NCI-H1105 (cell line): Measurements from ENCODE around the gene UBE2Q2.
A peak's percentile ranks its signal among the peaks of the same experiment; 100 is the strongest.
"Not testable (repeated sequence)": the region's sequence is repeated elsewhere in the genome, so short reads cannot be mapped to it uniquely, and the experiment has no call there.

ENCODE experiments used
- DNase-seq: peaks from one replicate; lab custom pipeline; 2025; lab: John Stamatoyannopoulos, UW

UBE2Q2 gene

DNA sequence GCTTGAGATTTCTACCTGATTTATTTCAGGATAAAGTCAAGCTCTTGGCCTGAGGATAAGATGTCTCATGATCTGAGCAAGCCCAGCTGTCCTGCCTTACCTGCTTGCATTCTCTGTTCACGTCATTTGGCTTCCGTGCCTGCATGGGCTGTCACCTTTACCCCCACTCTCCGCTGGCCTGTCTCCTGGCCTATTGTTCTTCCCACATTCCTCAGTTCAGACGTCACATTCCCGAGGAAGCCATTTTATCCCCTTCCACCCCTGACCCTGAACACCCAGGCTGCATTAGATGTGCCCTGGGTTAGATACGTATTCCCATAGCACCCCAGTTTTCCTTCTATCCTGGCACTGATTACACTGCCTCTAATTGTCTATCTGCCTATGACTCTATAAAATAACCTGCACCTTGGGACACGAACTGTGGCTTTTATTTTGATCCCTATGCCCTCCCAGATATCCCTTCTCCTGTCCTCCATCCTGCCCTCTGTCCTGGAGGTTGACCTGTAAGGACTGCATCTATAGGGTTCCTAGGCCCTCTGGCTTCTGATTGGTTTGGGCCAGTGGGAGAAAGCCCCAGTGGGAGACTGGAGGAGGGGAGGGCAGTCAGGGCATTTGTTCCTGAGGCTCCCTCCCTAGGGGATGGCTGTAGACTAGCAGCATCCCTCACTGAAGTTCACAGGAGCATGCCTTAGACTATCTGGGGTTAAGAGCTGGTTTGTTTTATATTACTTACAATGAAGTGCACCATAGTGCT is 19.2 kb upstream of the UBE2Q2 start:
- DNase-seq, result no peak

DNA sequence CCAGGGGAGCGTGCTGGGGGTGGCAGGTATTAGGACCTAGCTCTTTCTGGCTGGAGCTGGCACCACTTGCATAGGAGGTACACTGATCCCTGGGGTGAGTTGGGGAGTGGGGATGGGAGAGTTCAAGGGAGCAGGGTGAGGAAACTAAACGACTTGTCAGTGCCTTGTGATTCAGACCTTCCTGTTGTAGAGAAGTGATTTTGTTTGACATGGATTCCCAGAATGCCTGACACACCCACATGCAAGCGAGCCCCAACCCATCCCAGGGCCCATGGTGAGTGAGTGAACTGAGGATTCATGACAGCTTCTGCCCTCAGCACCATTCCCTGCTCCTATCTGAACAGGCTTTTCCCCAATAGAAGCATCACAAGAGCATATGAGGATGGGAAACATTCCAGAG is 15.6 kb upstream of the UBE2Q2 start:
- DNase-seq, result no peak

DNA sequence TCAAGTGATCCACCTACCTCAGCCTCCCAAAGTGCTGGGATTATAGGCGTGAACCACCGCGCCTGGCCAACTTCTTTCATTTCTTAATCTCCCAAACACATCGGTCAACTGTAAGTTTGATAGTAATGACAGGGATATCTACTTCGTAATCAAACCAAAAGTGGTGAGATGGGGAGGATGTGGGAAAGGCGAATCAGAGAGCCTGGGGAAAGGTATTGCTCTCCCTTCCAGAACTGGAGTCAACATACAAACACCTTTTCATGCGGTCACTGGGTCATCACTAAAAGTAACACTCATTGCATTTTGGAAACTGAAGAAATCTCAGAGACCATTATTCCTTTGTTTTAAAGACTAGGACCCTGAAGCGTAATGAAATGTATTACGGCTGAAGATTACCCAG is 14.8 kb upstream of the UBE2Q2 start:
- no peak for DNase-seq

DNA sequence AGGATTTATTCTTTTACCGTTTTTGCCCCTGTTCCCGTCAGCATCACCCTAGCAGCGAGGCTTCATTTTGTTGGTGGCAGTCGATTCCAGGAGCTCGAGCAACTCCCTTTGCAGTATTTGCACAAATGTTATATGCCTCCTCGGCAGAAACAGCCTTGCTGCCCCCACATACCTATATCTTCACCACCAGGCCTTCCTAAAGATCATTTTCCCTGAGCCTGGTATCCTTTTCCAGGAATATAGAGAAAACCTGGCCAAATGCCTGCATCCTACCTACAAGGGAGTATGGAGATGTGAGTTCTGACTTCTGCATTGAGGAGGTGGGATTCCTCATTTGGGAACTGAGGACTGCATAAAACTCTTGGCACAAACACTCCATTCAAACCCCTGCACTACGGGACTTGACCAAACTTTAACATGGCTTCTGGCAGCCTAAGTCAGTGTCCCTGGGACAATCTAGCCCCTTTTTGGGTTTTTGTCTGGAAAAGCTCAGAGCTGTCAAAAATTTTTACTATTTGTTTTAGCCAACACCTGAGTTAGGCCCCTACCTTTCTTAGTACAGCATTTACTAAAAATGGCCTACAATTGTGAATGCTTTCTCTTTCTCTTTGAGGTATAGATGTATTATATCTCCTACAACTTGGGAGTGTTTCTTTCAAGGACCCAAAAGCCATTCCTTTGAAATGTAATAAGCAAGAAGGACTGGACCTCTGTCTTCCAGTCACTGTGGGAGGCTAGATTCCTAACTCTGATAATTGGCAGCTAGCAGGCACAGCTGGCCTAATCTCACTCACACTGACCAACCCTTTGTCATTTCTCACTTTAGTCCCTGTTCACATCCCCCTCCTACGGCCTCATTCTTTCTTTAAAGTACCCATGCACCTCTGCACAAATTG is 12.1 kb upstream of the UBE2Q2 start:
- no peak for DNase-seq

DNA sequence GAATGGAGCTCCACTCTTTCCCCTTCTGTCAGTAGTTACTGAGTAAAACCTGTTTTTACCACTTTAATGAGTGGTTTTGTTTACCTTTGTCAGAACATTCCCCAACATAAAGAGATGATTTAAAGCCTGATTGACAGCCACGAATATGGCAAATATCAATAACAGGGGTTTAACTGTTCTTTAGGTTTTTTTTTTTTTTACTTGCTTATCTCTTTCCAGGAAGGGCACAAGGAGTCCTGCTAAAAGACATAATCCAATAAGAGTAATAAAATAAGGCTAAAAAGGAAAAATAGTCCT is 11.5 kb upstream of the UBE2Q2 start:
- no peak for DNase-seq

DNA sequence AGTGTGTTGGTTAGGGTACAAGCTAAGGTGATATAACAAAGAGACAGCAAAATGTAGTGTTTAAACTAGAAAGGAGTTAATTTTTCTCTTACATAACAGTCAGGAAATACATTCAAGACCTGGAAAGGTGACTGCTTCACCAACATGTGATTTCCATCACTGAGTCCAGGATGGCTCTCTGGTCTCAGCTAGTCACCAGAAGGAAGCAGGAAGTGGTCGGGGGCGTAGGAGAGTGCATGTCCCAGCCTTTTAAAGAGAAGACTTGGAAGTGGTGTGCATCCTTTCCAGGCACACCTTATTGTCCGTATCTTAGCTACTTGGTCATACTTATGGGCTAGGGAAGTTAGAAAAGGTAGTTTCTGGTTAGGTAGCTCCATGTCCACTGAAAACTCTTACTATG is 11.1 kb upstream of the UBE2Q2 start:
- no peak for DNase-seq

DNA sequence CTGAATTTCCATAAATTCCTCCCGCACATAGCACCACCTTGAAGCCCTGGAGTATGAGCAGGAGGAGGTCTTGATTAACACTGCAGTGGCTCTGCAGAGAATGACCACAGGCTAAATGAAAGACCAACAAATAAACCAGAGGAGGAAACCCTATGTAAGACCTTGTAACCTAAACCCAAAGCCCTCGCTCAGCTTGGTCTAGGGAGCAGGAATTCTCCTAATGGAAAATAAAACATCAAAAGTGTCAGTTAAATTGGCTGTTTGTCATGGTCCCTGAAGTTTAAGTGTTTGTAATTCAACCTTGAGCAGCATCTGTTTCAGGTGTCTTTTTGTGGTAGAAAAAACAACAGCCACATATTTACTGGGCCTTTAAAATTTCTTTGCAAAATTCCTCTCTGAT is 9.2 kb upstream of the UBE2Q2 start:
- DNase-seq, result no peak

DNA sequence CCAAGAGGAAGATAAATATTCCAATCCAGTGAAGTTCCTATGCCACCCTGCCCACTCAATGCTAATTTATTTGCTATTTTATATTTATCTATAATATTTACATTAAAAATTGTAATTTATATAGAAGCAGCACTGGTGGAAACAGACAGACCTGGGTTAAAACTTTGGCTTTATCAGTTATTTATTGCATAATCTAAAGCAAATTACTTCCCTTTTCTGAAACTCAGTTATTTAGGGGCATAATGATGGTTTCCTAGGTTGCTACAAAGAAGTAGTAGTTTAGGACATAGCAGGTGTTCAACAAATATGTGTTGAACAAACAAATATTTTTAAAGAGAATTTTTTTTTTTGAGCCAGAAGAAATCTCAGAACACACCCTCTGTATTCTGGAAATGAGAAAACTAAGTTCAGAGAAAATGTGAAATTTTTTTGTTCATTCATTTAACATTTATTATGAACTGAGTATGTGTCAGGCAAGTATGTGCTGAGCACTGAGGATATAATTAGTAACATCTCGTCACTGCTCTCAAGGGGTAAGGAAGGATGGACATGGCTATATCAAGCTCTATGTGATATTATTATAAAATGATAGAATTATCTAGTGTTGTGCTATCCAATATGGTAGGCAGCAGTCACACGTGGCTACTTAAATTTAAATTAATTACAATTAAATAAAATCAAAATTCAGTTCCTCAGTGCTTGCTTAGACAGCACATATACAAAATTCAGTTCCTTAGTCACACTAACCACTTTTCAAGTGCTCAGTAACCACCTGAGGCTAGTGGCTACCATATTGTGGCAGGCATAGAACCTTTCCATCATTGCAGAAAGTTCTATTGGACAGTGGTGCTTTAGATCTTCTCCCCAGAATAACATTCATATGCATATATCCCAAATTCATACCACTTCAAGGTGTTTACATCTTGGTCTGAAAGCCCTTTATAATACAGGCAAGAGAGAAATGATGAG is 7.0 kb upstream of the UBE2Q2 start:
- no peak for DNase-seq

DNA sequence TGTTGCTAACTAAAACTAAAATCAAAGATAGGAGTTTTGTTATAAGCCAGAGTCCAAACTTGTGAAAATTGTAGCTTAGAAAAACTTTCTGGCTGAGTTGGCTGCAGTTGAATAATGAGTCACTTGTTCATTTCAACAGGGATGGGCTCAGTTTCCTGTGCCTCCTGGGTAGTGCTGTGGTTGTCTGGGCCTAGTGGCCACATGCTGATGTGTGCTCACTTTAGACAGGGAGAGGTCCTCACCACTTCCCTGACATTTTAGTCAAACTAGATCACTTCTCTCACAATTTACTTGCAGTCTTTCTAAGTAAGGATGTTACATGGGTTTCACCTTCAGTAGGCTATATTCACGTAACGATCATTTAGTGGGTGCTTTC is 6.3 kb upstream of the UBE2Q2 start:
- no peak for DNase-seq

DNA sequence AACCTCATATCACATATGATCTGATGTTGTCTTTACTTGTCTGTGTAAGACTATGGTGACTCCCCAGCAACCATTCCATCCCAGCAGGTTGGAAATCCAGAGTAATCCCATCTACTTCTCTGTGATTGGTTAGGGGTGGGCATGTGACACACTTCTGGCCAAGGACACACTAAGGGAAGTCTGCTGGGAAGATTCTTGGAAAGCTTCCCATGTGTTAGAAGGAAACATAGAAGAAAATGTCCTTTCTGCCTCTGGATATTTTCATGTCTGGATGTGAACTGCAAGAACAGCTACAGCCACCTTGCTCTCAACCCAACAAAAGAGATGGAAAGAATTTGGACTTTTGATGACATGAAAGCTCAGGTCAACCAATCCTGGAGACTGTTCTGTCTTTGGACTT is 2.6 kb upstream of the UBE2Q2 start:
- no peak for DNase-seq

DNA sequence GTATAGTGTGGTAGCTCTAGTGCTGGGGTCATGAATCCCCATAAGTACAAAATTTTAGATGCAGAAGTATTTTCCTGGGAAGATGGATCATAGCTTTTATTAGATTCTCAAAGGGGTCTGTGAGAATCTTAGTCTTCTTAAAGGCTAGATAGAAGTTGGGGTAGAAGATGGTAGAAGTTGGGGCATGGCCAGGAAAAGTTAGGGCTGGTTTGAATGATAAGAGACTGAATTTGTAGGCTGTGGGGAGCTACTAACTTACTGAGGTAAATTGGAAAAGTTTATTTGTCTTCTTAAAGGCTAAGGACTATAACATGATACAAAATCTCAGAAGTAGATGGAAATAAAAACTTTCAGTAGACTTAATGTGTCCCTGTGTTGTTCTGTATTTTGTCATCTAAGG is 1.6 kb upstream of the UBE2Q2 start:
- DNase-seq, result no peak

DNA sequence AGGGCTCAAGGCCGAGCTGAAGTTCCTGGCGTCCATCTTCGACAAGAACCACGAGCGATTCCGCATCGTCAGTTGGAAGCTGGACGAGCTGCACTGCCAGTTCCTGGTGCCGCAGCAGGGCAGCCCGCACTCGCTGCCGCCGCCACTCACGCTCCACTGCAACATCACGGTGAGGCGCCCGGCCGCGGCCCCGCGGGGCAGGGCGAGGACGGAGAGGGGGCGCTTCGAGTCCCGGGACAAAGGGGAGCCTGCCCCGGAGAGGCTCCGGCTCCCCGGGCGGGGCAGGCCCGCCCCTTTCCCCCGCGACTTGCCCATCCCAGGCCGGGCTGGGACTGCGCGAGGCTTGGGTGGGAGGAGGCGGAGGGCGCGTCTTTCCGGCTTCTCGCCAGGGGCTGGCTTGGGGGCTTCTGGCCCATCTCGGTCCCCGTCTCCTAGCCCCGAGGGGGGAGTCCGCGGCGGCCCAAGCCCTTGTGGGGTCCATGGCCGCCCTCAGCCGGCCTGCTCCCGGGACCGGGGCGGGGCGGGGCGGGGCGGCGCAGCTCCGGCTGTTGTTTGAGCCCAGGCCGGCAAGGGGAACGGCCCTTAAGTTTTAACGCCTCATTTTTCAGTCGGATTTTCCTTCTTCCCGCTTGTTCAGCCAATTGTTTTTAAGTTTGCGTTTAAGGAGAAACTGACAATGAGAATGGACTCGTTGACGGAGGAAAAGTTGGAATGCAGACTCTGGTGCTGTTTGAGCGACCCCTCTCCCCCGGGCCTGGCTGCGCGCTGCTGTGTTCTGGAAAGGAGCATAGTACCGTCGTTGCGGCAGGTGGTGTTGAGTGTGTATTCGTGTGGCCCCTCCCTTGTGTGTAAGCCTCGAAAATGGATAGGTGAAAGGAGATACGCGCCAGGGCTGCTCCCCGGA is 683 bp downstream of the UBE2Q2 start:
- DNase-seq, result peak; percentile 24

DNA sequence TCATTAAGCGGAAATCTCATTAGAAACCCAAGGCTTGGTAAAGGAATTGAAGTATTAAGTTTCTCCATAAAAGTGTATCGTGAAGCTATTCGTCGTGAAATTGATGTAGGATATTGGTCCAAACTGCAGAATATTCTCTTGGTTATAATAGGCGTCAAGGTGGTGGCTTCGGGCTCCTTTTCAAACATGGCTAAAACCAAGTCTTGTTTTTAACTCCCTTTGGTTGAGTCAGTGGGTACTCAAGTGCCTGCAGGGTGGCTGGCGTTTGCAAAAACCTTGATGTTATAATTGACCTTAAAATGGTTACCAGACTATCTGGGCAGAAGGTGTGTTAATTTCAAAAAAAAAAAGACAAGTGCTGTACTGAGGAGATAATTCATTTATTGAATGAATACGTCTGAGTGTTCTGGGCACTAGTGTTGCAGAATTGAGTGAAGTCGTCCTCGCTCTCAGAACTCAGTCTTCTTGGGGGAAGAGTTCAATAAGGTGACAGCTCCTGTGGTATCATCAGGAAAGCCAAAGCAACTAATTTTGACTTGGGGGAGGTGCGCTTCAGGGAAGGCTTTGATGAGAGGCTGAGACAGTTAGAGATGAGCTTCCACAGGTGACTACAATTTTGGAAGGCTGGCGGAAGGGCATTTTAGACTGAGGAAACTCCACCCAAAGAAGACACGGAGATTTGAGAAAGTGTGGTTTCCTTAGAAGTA is 1.5 kb downstream of the UBE2Q2 start:
- DNase-seq, result no peak

DNA sequence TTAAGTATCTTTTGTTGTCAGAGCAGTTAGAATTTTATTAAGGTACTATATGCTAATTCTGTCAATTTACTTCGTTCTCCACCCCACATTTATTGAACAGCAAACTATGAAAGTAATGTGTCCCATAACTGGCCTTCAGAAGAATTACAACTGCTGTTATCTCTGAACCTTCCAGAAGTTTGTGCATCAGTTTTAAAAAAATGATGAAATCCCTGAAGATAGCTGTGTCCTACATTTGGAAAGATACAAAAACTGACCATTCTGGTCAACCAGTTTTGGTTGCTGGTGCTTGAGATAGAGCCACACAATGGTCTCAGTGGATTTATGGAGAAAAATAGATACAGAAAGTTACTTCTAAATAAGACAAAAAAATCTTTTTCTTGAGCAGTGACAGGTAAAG is 5.9 kb downstream of the UBE2Q2 start:
- no peak for DNase-seq

DNA sequence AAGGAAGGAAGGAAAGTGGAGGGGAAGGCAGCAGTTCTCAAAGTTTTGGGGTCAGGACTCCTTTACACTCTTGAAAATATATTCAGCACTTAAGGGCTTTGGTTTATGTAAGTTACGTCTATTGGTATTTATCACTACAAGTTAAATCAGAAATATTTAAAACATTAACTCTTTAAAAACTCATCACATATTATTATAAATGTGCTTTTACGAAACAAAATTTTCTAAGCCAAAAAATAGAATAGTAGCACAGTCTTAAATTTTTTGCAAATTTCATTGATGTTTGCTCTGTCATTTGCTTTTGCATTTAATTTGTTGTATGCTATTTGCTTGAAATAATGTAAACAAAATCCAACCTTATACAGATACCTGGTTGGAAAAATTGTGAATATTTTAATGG is 7.5 kb downstream of the UBE2Q2 start:
- DNase-seq, result no peak

DNA sequence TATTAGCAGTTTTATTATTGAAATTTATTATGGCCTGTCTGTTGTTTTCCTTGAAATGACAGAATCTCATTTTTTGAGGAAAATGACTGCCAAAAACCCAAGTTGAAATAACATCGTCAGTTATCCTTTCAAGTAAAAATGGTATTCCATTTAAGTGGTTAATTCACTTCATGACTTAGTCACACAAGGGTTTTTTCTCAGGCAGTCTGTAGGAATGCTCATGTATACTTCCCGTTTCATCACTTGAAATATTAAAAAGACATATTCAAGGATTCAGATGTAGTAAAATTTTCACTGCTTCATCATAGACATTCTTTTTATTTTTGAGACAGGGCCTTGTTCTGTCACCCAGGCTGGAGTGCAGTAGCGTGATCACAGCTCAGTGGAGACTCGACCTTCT is 8.3 kb downstream of the UBE2Q2 start:
- DNase-seq, result not testable (repeated sequence)

DNA sequence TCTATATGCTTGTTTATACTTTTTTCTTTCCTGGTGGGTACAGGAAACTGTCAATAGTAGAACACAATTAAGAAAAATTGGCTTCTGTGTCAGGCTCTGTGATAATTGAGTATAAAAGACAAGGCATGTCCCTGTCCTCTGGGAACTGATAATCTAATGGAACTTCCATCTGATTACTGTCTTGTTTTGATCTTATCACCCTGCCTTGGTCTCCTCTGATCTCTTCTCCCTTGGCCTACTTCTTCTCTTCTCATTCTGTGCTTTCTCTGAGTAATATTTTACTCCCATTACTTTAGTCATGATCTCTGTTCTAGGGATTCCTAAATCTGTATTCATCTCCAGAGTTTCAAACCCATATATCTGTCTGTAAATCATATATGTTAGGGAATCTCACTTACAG is 14.6 kb downstream of the UBE2Q2 start:
- no peak for DNase-seq

DNA sequence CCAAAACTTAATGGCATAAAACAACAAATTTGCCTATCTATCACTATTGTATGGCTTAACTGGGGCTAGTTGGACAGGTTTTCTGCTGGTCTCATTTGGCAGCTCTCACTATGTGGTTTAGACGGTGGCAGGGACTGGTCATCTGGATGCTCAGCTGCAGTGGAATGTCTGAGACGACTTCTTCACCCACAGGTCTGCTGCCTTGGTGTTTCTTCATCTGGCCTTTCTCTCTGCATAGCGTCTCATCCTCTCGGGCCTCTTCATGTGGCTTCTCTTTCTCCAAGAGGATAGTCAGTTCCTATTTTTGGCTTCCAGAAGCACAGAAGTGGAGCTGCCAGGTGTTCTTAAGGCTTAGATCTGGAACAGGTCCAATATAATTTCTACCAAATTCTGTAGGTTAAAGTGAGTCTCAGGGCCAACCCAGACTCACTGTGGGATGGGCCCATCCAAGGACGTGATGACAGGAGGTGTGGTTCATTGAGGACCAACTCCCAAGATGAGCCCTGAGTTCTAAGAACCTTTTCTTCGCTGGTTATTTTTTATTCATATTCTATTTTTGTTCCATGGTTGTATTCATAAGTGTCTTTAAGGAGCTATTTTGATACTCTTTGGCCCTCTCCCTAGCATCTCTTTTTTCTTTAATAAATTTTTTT is 18.6 kb downstream of the UBE2Q2 start:
- no peak for DNase-seq

DNA sequence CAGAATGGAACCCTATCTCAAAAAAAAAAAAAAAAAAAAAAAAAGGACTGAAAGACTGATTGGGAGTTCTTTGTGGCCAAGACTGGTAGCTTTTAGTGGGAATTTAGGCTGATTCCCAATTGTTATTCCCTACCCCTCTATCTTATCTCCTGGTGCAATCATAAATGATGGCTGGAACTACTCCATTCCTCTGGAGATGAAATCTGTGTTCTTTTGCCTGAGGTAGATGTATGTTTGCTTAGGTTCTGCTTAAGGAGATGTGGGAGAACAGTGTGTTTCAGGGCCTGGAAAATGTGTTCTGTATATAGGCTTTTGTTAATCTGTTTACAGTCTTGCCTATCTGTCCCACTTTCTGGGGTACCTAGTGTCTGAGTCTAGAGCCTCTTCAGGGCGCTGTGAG is 19.5 kb downstream of the UBE2Q2 start:
- no peak for DNase-seq
